DND-41 (cell line): Measurements from ENCODE around the gene AK1.

ENCODE experiments used
- ATAC-seq: fragments of 200-7000 bp; cut with Tn5 transposase; 3 replicates; pipeline ENCODE4 v1.9.1; 2021; ENCODE audit warnings: low read depth; ENCODE audit not compliant: insufficient read depth
- DNase-seq: peaks from one replicate; pipeline ENCODE4 v3.0.0-alpha.2; 2020
- H2AFZ ChIP-seq: 2 replicates; pipeline ENCODE4 v1.6.0; 2012; ENCODE audit warnings: low read depth, low read length
- H3K27ac ChIP-seq: 2 replicates; pipeline ENCODE4 v1.5.1; 2012; ENCODE audit warnings: low read length, inconsistent platforms
- H3K27me3 ChIP-seq: fragments of 200-600 bp; sonication (generic); 2 replicates; pipeline ENCODE4 v1.6.0; 2012; ENCODE audit warnings: low read length, mild to moderate bottlenecking, inconsistent platforms; ENCODE audit not compliant: insufficient read depth, poor library complexity
- H3K36me3 ChIP-seq: 2 replicates; pipeline ENCODE4 v1.5.1; 2012; ENCODE audit warnings: low read length, inconsistent platforms; ENCODE audit not compliant: insufficient read depth
- H3K4me1 ChIP-seq: 2 replicates; pipeline ENCODE4 v1.5.1; 2012; ENCODE audit warnings: mild to moderate bottlenecking, low read length; ENCODE audit not compliant: insufficient read depth
- H3K4me2 ChIP-seq: 2 replicates; pipeline ENCODE4 v1.6.0; 2012; ENCODE audit warnings: mild to moderate bottlenecking, moderate library complexity, low read length, inconsistent platforms; ENCODE audit not compliant: insufficient read depth
- H3K4me3 ChIP-seq, 2 experiments: fragments of 200-600 bp in 1 of 2; shearing (Covaris generic) in 1 of 2; 2 replicates each; pipeline ENCODE4 v1.5.1; 2012 to 2016; ENCODE audit warnings: inconsistent platforms in 2 of 2, low read length in 2 of 2, mild to moderate bottlenecking in 2 of 2, low read depth in 1 of 2, moderate library complexity in 1 of 2
- H3K79me2 ChIP-seq: 2 replicates; pipeline ENCODE4 v1.6.0; 2012; ENCODE audit warnings: low read length, inconsistent platforms; ENCODE audit not compliant: insufficient read depth
- H3K9ac ChIP-seq: 2 replicates; pipeline ENCODE4 v1.6.0; 2012; ENCODE audit warnings: low read depth, mild to moderate bottlenecking, inconsistent platforms, low read length, moderate library complexity
- H3K9me3 ChIP-seq: 2 replicates; pipeline ENCODE4 v1.5.1; 2012; ENCODE audit warnings: low read length, moderate library complexity, mild to moderate bottlenecking, inconsistent platforms; ENCODE audit not compliant: insufficient read depth, severe bottlenecking
- H4K20me1 ChIP-seq: 2 replicates; pipeline ENCODE4 v1.6.0; 2012; ENCODE audit warnings: low read length; ENCODE audit not compliant: insufficient read depth
- EZH2 ChIP-seq: IDR thresholded peaks from 3 replicates; pipeline ENCODE4 v1.6.1; 2012; ENCODE audit warnings: borderline replicate concordance, low read depth, mild to moderate bottlenecking, moderate library complexity, low read length, inconsistent platforms; ENCODE audit not compliant: severe bottlenecking
- TF ChIP-seq, protein P1 (sequence below): IDR thresholded peaks from 2 replicates; pipeline ENCODE4 v1.5.1; 2012; ENCODE audit warnings: borderline replicate concordance, low read length, moderate library complexity, mild to moderate bottlenecking; ENCODE audit not compliant: poor library complexity, severe bottlenecking; ENCODE audit errors: extremely low read depth

AK1 gene

DNA sequence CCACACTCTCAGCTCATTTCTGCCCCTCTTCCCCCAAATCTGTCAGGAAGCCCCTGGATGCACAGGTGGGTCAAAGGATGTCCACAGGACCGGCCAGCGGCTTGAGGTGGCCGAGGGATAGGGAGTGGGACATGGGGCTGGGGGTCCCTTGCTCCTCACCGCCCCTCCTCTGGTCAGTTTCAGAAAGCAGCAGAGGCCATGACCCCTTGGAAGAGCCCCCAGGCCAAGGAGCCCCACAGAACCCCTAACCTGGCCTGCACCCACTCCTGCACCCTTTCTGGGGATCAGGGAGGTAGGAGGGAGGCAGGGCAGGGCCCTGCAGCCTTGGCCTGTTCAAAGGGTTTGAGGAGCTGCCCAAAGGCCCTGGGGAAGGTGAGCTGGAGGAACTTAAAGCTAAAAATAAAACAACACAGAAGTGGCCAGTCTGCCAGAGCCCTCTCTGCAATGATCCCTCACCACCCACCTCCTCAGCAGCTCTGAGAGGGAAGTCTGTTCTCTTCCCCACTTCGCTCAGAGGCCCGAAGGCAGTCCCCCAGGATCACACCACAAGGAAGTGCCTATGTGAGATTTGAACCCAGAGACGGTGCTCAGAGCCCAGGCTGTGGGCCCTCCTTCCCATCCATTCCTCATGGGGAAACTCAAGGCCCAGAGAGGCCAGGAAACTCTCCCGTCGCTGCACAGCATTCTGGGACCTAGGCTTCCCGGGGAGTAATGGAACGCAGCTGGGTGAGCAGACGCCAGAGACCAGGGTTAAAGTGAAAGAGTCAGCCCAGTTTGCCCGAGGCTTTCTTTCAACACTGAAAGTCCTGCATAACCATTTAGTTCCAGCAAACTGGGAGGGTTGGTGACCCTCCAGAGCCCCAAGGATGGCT lies 23.9 kb downstream of the AK1 start:
- H4K20me1 ChIP-seq: no peaks in the 10 kb centered on the region
- no peaks in the 10 kb centered on the region for H3K79me2 ChIP-seq
- ATAC-seq (no peak), DNase-seq (no peak)
- no peak for TF ChIP-seq EZH2
- TF ChIP-seq, protein P1, sequence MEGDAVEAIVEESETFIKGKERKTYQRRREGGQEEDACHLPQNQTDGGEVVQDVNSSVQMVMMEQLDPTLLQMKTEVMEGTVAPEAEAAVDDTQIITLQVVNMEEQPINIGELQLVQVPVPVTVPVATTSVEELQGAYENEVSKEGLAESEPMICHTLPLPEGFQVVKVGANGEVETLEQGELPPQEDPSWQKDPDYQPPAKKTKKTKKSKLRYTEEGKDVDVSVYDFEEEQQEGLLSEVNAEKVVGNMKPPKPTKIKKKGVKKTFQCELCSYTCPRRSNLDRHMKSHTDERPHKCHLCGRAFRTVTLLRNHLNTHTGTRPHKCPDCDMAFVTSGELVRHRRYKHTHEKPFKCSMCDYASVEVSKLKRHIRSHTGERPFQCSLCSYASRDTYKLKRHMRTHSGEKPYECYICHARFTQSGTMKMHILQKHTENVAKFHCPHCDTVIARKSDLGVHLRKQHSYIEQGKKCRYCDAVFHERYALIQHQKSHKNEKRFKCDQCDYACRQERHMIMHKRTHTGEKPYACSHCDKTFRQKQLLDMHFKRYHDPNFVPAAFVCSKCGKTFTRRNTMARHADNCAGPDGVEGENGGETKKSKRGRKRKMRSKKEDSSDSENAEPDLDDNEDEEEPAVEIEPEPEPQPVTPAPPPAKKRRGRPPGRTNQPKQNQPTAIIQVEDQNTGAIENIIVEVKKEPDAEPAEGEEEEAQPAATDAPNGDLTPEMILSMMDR: no peak
- no peaks in the 10 kb centered on the region for H3K36me3 ChIP-seq
- H3K4me1 ChIP-seq: no peaks in the 10 kb centered on the region
- H3K9me3 ChIP-seq: peaks cover 7% of the 10 kb centered on the region
- H3K27me3 ChIP-seq: no peaks in the 10 kb centered on the region
- no peak overlapping the region for H3K27ac ChIP-seq
- H2AFZ ChIP-seq: no peak overlapping the region
- no peak overlapping the region for H3K9ac ChIP-seq
- H3K4me3 ChIP-seq: no peak overlapping the region
- no peak overlapping the region for H3K4me2 ChIP-seq

DNA sequence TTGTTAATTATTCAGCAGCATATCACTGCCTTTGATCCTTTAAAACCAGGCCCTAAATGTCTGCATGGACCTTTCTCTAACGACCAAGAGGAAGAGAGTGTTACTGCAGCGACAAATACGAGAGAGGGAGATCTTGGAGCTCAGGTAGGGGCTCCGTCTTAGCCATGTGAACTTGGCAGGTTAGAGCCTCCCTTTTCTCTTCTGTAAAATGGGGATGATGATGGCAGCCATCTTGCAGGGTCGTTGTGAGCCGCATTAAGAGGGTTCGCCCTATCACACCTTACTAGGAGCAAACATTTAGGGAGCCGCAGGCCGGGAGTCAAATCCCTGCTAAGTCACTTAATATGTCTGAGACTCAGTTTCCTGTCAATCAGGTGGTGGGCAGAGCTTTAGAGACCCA lies 24.6 kb downstream of the AK1 start:
- H3K4me3 ChIP-seq: no peak overlapping the region
- H4K20me1 ChIP-seq: no peaks in the 10 kb centered on the region
- no peaks in the 10 kb centered on the region for H3K36me3 ChIP-seq
- H2AFZ ChIP-seq: no peak overlapping the region
- H3K9ac ChIP-seq: no peak overlapping the region
- no peaks in the 10 kb centered on the region for H3K27me3 ChIP-seq
- H3K4me2 ChIP-seq: no peak overlapping the region
- H3K27ac ChIP-seq: no peak overlapping the region
- H3K9me3 ChIP-seq: peaks cover 7% of the 10 kb centered on the region
- H3K79me2 ChIP-seq: no peaks in the 10 kb centered on the region
- no peak for TF ChIP-seq EZH2
- TF ChIP-seq, protein P1: no peak
- ATAC-seq: no peak
- H3K4me1 ChIP-seq: no peaks in the 10 kb centered on the region
- no peak for DNase-seq

DNA sequence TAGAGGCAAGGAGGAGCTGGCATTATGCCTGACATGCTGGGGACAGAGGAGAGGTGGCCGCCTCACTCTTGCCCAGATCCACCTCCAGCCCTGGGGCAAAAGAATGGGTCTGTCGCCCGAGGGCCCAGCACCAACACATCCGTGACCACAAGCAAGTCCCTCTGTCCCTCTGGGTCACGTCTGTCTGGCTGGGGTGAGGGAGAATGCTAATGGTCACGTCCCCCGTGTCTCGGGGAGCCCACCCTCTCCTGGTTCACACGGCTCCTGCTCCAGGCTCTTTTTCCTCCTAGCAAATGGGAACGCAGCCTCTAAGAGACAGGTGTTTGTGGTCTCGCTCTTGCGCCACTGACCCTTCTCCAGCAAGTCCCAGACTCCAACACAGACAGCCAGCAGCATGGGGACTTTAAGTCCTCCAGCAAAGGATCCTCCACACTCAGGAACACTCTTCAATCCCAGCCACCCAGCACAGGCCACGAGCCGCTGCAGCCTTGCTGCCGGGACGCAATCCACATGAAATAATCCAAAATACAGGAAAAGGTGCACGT lies 27.1 kb downstream of the AK1 start:
- H3K9me3 ChIP-seq: peaks cover 7% of the 10 kb centered on the region
- no peak overlapping the region for H3K9ac ChIP-seq
- H4K20me1 ChIP-seq: no peaks in the 10 kb centered on the region
- H3K27ac ChIP-seq: no peak overlapping the region
- H3K4me3 ChIP-seq: no peak overlapping the region
- TF ChIP-seq EZH2: no peak
- TF ChIP-seq, protein P1: no peak
- ATAC-seq (no peak), DNase-seq (no peak)
- no peaks in the 10 kb centered on the region for H3K79me2 ChIP-seq
- no peaks in the 10 kb centered on the region for H3K27me3 ChIP-seq
- H3K36me3 ChIP-seq: no peaks in the 10 kb centered on the region
- H2AFZ ChIP-seq: no peak overlapping the region
- no peaks in the 10 kb centered on the region for H3K4me1 ChIP-seq
- H3K4me2 ChIP-seq: no peak overlapping the region
